Measurements from ENCODE around the gene EPHA6. TPM values are rescaled to one million over a fixed set of nuclear protein-coding genes. Genes with fewer than 3 reads are reported as not detected.

The EPHA6 gene
- total RNA-seq, 2 donors from 2014 or later, result 0.52 to 2.0 TPM

GRCh38 chr3:97720417-97720816 is 906.0 kb downstream of the EPHA6 start:
- 34 to 43% methylated on average over 2 of the region's 2 CpGs for WGBS, 2 donors
- Histone ChIP-seq H3K27me3 (no peaks in the 10 kb centered on the region), H3K4me3 (no peak overlapping the region), H3K9me3 (no peaks in the 10 kb centered on the region), H3K36me3 (replicated peaks in 1 of 2; ENCODE audit: insufficient read depth in 1 of 2, low read depth in 2 of 2) (no peaks in the 10 kb centered on the region), H3K27ac (no peak overlapping the region), H3K4me1 (no peaks in the 10 kb centered on the region)
- intact Hi-C loops (cut with DNase I), result no loop called here
- ATAC-seq, result no peak
- TF ChIP-seq POLR2A (IDR thresholded peaks at IDR 0.05), result no peak
- no peak for DNase-seq

GRCh38 chr3:97721446-97721845 is 907.1 kb downstream of the EPHA6 start:
- TF ChIP-seq POLR2A (IDR thresholded peaks at IDR 0.05) (no peak), CTCF (IDR thresholded peaks at IDR 0.05) (no peak)
- no peaks in the 10 kb centered on the region for H3K4me1 ChIP-seq
- H3K27ac ChIP-seq, result no peak overlapping the region
- 49 to 58% methylated on average over 2 of the region's 2 CpGs for WGBS, 2 donors
- no peak overlapping the region for H3K4me3 ChIP-seq
- no peaks in the 10 kb centered on the region for H3K9me3 ChIP-seq
- no peak for DNase-seq
- H3K27me3 ChIP-seq, result no peaks in the 10 kb centered on the region
- no peak for ATAC-seq
- no peaks in the 10 kb centered on the region for H3K36me3 ChIP-seq (replicated peaks in 1 of 2; ENCODE audit: insufficient read depth in 1 of 2, low read depth in 2 of 2)
- intact Hi-C loops (cut with DNase I), result no loop called here

GRCh38 chr3:97736928-97737327 is 922.5 kb downstream of the EPHA6 start:
- H3K9me3 ChIP-seq, result no peaks in the 10 kb centered on the region
- intact Hi-C loops (cut with DNase I), result no loop called here
- H3K27ac ChIP-seq, result no peak overlapping the region
- ATAC-seq (no peak), DNase-seq (no peak)
- no peaks in the 10 kb centered on the region for H3K27me3 ChIP-seq
- H3K36me3 ChIP-seq (replicated peaks in 1 of 2; ENCODE audit: insufficient read depth in 1 of 2, low read depth in 2 of 2), result no peaks in the 10 kb centered on the region
- no peak for TF ChIP-seq CTCF (IDR thresholded peaks at IDR 0.05)
- no peak for TF ChIP-seq POLR2A (IDR thresholded peaks at IDR 0.05)
- no peak overlapping the region for H3K4me3 ChIP-seq
- no peaks in the 10 kb centered on the region for H3K4me1 ChIP-seq
- WGBS, 2 donors, result 34 to 45% methylated on average over 3 of the region's 3 CpGs

GRCh38 chr3:97738761-97739160 is 924.4 kb downstream of the EPHA6 start:
- no peak for DNase-seq
- H3K4me3 ChIP-seq, result no peak overlapping the region
- no peaks in the 10 kb centered on the region for H3K36me3 ChIP-seq (replicated peaks in 1 of 2; ENCODE audit: insufficient read depth in 1 of 2, low read depth in 2 of 2)
- TF ChIP-seq POLR2A (IDR thresholded peaks at IDR 0.05) (no peak), CTCF (IDR thresholded peaks at IDR 0.05) (no peak)
- no peak overlapping the region for H3K27ac ChIP-seq
- 43 to 60% methylated on average over 1 of the region's 1 CpG for WGBS, 2 donors
- H3K9me3 ChIP-seq, result no peaks in the 10 kb centered on the region
- intact Hi-C loops (cut with DNase I), result no loop called here
- no peak for ATAC-seq
- no peaks in the 10 kb centered on the region for H3K4me1 ChIP-seq
- H3K27me3 ChIP-seq, result no peaks in the 10 kb centered on the region

- no peak for ATAC-seq
- intact Hi-C loops (cut with DNase I), result no loop called here
- no peaks in the 10 kb centered on the region for H3K9me3 ChIP-seq
- no peaks in the 10 kb centered on the region for H3K27me3 ChIP-seq
- no peak overlapping the region for H3K4me3 ChIP-seq
- 78 to 88% methylated on average over 3 of the region's 3 CpGs for WGBS, 2 donors
- H3K36me3 ChIP-seq (replicated peaks in 1 of 2; ENCODE audit: insufficient read depth in 1 of 2, low read depth in 2 of 2), result no peaks in the 10 kb centered on the region
- no peak for TF ChIP-seq CTCF (IDR thresholded peaks at IDR 0.05)
- no peak for TF ChIP-seq POLR2A (IDR thresholded peaks at IDR 0.05)
- H3K27ac ChIP-seq, result no peak overlapping the region
- no peak for DNase-seq
- H3K4me1 ChIP-seq, result no peaks in the 10 kb centered on the region
Measured at GRCh38 chr3:97742036-97742435, 927.6 kb downstream of the EPHA6 start.
